ENCODE results near the gene DCPS. TPM values are rescaled to one million over a fixed set of nuclear protein-coding genes. Genes with fewer than 3 reads are reported as not detected.

The DCPS gene
- total RNA-seq, 1 donor from 2014 or later = 7.7 TPM

DNA sequence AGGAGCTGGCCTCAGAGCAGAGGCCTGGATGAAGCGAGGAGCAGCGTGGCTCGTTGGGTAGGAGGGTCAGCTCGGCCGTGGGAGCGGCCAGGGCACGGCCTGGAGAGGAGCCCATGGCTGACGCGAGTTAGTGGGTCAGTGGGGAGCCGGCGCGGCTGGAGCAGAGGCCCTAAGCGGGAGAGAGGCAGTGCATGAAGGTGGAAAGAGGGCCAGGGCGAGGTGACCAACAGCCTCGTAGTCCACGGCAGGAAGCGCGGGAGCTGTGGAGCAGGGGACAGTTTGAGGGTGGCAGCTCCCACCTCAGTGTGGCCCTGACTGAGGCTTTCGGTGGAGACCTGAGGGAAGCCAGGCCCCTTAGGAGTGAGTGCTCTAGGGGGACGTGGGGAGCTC lies 24.1 kb downstream of the DCPS start:
- DNase-seq (ENCODE audit: low spot score) = no peak

DNA sequence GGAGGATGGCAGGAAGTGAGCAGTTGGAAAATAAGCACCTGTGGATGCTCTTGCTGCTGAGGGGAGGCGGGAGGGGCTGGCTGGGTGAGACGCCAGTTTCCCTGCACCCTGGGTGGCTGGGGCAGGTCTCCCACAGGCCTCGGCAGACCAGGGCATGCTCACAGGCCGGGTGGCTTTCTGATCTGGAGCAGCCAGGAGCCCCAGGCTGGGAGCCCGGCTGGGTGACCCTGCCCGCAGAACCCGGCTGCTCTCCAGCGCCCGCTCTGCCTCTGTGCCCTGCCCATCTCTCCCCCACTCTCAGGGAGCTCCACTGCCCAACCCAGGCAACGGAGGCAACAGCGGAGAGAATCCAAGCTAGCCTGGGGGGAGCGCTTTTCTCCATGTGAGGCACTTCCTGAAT lies 24.6 kb downstream of the DCPS start:
- no peak for DNase-seq (ENCODE audit: low spot score)

DNA sequence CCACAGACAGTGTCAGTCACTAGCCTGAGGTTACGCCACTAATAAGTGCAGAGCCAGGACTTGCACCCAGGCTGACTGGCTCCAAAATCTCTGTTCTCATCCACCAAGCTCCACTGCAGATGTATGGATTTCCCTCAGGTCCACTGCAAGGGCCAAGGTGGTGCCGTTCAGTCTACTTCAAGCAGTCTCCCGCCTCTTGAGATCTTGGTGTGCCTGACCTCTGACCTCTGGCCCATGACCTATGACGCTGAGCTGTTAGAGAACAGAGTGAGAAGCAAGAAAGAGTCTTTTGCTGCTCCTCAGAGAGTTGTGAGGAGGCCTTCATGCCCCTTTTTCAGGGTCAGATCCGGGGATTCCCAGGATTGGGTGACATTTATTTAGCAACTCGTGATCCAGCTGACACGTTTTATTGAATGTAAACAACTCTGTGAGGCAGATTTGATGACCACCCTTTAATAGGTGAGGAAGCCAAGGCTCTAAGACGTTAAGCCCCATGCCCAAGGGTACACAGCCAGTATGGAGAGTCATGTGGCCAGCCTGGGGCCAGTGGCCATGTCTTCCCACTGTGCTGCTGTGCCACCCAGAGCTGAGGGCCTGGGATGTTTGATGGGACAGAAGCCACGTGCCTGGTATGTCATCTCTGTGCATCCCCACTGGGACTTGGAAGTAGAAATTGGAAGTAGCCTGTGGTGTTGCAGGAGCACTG lies 25.2 kb downstream of the DCPS start:
- no peak for DNase-seq (ENCODE audit: low spot score)

GRCh38 chr11:126329644-126330211 lies 25.9 kb downstream of the DCPS start:
- DNase-seq (ENCODE audit: low spot score) = no peak

GRCh38 chr11:126331286-126331685 lies 27.4 kb downstream of the DCPS start:
- no peak for DNase-seq (ENCODE audit: low spot score)

DNA sequence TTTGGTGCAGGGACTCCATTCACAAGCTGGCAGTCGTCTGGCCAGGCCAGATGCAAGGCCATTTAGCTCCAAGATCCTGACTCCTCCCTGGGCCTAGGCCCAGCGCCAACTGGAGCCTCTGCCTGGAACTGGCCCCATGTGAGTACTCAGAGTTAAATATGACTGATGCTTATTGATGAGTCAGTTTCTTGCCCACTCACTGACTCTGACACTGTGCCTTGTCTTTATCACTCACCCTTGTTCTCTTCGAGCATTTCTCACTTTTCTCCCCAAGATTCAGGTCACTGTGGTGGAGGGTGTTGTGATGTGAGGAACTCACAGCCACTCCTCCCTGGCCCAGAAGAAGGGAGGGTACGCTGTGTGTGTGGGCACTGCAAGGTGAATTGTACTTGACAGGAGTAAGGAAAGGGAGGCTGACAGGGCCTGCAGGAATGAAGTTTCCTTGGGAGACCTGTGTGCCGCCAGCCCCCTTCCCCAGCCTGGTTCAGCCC lies 28.4 kb downstream of the DCPS start:
- DNase-seq (ENCODE audit: low spot score) = peak; percentile 94

DNA sequence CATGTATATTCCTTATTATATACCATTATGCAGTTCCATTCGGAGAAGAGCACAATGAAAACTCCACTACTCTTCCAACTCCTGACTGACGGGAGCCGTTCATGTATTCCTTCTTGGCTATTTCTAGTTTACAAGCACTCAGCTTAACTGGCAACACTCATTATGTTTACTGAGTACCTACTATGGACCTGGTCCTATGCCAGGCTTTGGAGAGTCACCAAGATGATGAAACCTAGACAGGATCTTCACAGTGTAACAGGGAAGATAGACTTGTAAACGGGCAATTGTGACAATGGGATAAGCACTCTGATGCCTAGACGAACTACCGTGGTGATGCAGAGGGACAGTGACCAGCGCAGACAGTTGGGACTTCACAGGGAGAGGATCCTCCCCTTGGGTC lies 29.3 kb downstream of the DCPS start:
- no peak for DNase-seq (ENCODE audit: low spot score)

DNA sequence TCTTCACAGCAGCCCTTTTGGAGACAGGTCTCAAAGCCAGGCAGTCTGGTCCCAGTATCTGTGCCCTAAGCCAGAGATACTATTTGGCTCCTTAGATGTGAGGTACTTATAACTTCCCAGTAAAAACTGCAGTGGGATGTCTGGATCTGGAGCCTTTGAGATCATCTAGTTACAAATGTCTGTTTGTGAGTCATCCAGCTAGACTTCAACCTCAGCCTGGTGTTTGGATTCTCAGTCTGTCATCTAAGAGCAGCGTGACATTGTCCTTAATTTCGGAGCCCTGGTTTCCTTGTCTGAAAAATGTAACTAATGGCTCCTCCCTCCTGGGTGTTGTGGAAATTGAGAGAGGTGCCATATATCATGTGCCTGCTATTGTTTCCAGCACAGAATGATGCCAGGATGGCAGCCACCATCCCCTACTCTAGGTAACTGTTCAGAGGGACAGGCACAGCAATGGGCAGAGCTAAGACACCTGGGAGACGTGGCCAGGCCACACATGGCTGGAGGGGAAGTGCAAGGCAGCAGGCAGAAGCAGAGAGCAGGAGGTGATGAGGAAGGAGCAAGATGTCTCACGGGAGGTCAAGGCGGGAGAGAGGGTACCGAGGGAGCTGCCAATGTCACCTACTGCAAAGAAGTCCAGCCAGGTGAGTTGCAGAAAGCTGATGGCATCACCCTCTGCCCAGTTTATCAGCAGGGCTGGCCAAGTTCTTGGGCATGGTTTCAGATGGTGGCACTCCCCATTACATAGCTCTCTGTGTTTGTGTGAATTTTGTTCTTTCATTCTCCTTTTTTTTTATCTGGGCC lies 31.0 kb downstream of the DCPS start:
- peak; percentile 87 for DNase-seq (ENCODE audit: low spot score)

GRCh38 chr11:126335463-126335760 lies 31.6 kb downstream of the DCPS start:
- DNase-seq (ENCODE audit: low spot score) = no peak

GRCh38 chr11:126336138-126336541 lies 32.3 kb downstream of the DCPS start:
- no peak for DNase-seq (ENCODE audit: low spot score)

DNA sequence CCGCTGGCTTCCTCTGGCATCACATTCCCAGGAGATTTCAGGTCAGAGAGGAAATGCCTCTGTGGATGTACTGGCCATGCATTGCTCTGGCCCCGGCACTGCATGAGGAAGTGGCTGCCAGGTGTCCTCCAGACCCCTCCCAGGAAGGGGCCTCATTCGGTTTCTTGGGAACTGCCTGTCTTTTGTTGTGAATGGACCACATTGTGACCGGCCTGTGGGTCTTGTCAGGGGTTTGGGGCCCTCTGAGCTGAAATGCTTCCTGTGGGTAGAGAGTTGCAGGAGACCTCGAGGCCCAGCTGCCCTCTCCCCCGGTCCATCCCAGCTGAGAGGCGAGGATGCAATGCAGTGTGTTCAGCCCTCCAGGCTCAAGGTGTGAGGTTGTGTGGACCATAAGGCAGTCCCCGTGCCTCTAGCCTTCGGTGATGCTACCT lies 32.8 kb downstream of the DCPS start:
- DNase-seq (ENCODE audit: low spot score) = no peak

DNA sequence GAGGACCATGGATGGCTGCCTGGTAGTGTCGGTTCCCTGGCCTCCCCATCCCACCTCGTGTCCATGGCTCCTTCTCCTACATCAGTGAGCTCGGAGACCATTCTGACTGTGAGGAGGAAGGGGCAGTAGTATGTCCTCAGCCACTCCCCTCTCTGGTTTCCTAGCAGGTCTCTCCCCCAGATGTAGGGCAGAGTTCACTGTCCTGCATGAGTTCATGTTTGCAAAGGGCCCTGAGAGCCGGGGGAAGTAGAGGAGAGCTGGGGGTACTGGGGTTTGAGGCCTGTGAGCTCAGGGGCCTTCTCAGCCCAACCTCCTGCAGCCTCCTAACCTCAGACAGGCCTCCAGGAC lies 33.2 kb downstream of the DCPS start:
- DNase-seq (ENCODE audit: low spot score) = no peak

DNA sequence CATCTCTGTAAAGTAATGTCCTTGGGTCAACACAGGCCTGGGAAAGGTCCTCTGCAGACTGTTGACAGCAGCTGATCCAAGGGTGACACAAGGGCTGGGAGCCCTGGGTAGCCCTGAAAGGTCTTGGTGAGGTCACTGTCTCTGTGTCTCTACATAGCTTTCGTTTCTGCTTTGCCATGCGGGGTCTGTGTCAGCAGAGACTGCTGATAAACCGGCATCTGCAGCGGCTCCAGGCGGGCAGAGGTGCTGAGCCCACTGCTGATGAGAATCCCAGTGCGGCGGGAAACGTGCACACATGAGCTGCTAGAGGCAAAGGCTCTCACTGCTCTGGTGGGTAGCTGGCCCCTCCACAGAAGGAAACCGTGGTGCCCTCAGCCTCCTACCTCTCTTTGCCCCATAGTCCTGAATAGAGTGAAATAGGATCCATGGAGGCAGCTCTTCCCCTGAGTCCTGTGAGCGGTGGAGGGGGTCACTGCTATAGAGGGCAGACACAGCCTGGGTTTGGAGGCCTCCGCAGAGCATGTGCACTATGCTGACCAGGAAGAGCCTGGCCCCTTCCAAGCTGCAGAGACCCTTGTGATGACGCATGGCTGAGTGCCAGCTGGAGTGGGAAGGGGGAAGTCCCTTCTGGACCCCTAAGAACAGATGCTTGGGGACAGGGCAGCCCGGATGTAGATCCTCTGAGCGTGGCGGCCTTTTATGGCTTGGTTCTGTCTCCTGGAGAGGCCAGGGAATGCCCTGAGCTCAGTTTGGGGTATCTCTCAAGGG lies 33.8 kb downstream of the DCPS start:
- DNase-seq (ENCODE audit: low spot score) = no peak

DNA sequence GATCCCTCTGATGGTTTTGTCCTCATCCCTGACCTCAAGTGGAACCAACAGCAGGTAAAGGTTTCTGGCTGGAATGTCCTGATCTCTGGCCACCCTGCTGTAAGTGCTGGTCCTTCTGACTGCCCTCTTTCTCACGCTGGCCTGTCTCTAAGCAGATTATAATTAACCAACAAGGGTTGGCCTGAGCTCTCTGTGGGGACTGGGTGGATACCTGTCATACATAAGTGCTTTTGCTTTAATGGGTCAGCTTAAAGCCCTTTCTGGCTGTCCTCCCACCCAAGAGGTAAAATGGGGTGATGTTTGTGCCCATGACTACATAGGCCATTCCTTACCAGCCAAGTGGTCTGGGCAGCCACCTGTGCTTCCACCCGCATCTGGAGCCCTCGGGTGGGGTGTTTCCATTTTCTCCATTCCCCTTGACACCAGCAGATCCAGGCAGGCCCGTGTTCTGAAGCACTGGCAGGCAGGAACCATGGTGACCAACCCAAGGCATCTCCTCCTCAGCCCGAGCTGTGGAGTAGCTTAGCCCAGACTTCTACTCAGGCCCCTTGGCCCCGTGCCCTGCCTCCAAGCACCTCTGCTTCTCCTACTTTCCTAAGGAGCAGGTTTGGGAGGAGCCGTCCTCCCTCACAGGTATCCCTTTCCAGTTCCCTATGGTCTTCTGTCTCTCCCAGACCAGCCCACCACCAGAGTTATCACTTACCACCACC lies 34.6 kb downstream of the DCPS start:
- no peak for DNase-seq (ENCODE audit: low spot score)

- DNase-seq (ENCODE audit: low spot score) = no peak
Measured at GRCh38 chr11:126339073-126339862, 35.4 kb downstream of the DCPS start.

- peak; percentile 77 for DNase-seq (ENCODE audit: low spot score)
Measured at GRCh38 chr11:126339863-126340434, 36.1 kb downstream of the DCPS start.

GRCh38 chr11:126340960-126341606 lies 37.2 kb downstream of the DCPS start:
- no peak for DNase-seq (ENCODE audit: low spot score)

GRCh38 chr11:126341760-126342161 lies 37.9 kb downstream of the DCPS start:
- DNase-seq (ENCODE audit: low spot score) = peak; percentile 85

DNA sequence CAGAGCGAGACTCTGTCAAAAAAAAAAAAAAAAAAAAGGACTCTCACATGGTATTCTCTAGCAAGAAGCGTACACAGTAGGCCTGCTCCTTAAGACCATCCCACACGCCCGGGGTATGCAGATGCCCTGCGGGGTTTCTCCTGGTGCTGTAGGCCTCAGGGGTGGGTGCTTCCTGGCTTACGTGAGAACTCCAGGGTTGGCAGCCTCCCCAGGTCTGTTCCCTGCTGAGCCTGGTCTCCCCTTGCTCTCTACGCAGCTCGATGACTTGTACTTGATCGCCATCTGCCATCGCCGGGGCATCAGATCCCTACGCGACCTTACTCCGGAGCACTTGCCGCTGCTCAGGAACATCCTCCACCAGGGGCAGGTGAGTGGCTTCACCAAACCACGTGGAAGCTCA lies 39.2 kb downstream of the DCPS start:
- DNase-seq (ENCODE audit: low spot score) = no peak

All from umbilical cord (tissue), 2 donors.